ENCODE measurements around the gene DNAJC7.

DNAJC7 gene

GRCh38 chr17:41959030-41959335 is 58.3 kb downstream of the DNAJC7 start:
- TF ChIP-seq EZH2phosphoT487 (IDR thresholded peaks at IDR 0.05; ENCODE audit: low read length) (no peak), EZH2 (optimal IDR thresholded peaks at IDR 0.05; ENCODE audit: low read depth, low read length) (no peak), CTCF (IDR thresholded peaks at IDR 0.05; ENCODE audit: low read length) (no peak)
- Histone ChIP-seq H3K4me3 (ENCODE audit: low read length) (no peak overlapping the region), H3F3A (ENCODE audit: insufficient read depth, low read length) (no peaks in the 10 kb centered on the region), H3K4me1 (ENCODE audit: low read length) (peaks cover 4% of the 10 kb centered on the region; the same call in 1 of the 2 replicates), H3K4me2 (ENCODE audit: low read depth, low read length) (no peak overlapping the region), H3K9ac (ENCODE audit: low read length) (no peak overlapping the region), H3K9me2 (replicated peaks; ENCODE audit: insufficient read depth, low read length) (no peaks in the 10 kb centered on the region), H2AFZ (ENCODE audit: low read length) (no peak overlapping the region), H3K27me3 (replicated peaks; ENCODE audit: insufficient read depth, low read length) (no peaks in the 10 kb centered on the region), H3K27ac (ENCODE audit: low read length) (no peak overlapping the region), H3K36me3 (replicated peaks; ENCODE audit: insufficient read depth, low read length) (no peaks in the 10 kb centered on the region), H3K79me2 (ENCODE audit: low read length) (no peaks in the 10 kb centered on the region), H4K20me1 (ENCODE audit: insufficient read depth, low read length) (no peaks in the 10 kb centered on the region), H3K9me3 (replicated peaks; ENCODE audit: insufficient read depth, low read length) (no peaks in the 10 kb centered on the region)
- DNase-seq = no peak

GRCh38 chr17:41957869-41958439 is 59.3 kb downstream of the DNAJC7 start:
- H3K4me1 ChIP-seq (ENCODE audit: low read length) = peaks cover 4% of the 10 kb centered on the region; the same call in 1 of the 2 replicates
- no peaks in the 10 kb centered on the region for H3K36me3 ChIP-seq (replicated peaks; ENCODE audit: insufficient read depth, low read length)
- H3K27me3 ChIP-seq (replicated peaks; ENCODE audit: insufficient read depth, low read length) = no peaks in the 10 kb centered on the region
- no peak overlapping the region for H2AFZ ChIP-seq (ENCODE audit: low read length)
- no peaks in the 10 kb centered on the region for H3K9me2 ChIP-seq (replicated peaks; ENCODE audit: insufficient read depth, low read length)
- H3K79me2 ChIP-seq (ENCODE audit: low read length) = no peaks in the 10 kb centered on the region
- H3F3A ChIP-seq (ENCODE audit: insufficient read depth, low read length) = no peaks in the 10 kb centered on the region
- no peaks in the 10 kb centered on the region for H3K9me3 ChIP-seq (replicated peaks; ENCODE audit: insufficient read depth, low read length)
- H4K20me1 ChIP-seq (ENCODE audit: insufficient read depth, low read length) = no peaks in the 10 kb centered on the region
- no peak for DNase-seq
- no peak overlapping the region for H3K4me3 ChIP-seq (ENCODE audit: low read length)
- H3K27ac ChIP-seq (ENCODE audit: low read length) = no peak overlapping the region
- H3K9ac ChIP-seq (ENCODE audit: low read length) = no peak overlapping the region
- H3K4me2 ChIP-seq (ENCODE audit: low read depth, low read length) = no peak overlapping the region
- TF ChIP-seq CTCF (IDR thresholded peaks at IDR 0.05; ENCODE audit: low read length) (no peak), EZH2phosphoT487 (IDR thresholded peaks at IDR 0.05; ENCODE audit: low read length) (no peak), EZH2 (optimal IDR thresholded peaks at IDR 0.05; ENCODE audit: low read depth, low read length) (no peak)

- Histone ChIP-seq H3K9me3 (replicated peaks; ENCODE audit: insufficient read depth, low read length) (no peaks in the 10 kb centered on the region), H3K9me2 (replicated peaks; ENCODE audit: insufficient read depth, low read length) (no peaks in the 10 kb centered on the region), H3K9ac (ENCODE audit: low read length) (no peak overlapping the region), H3K27ac (ENCODE audit: low read length) (no peak overlapping the region), H3K4me3 (ENCODE audit: low read length) (no peak overlapping the region), H2AFZ (ENCODE audit: low read length) (no peak overlapping the region), H3K36me3 (replicated peaks; ENCODE audit: insufficient read depth, low read length) (no peaks in the 10 kb centered on the region), H3K27me3 (replicated peaks; ENCODE audit: insufficient read depth, low read length) (no peaks in the 10 kb centered on the region), H4K20me1 (ENCODE audit: insufficient read depth, low read length) (no peaks in the 10 kb centered on the region), H3K4me1 (ENCODE audit: low read length) (0 out of 2 replicates have a peak, but pooled peaks cover under 1% of the 10 kb centered on the region), H3F3A (ENCODE audit: insufficient read depth, low read length) (no peaks in the 10 kb centered on the region), H3K4me2 (ENCODE audit: low read depth, low read length) (no peak overlapping the region), H3K79me2 (ENCODE audit: low read length) (no peaks in the 10 kb centered on the region)
- DNase-seq = no peak
- no peak for TF ChIP-seq EZH2phosphoT487 (IDR thresholded peaks at IDR 0.05; ENCODE audit: low read length)
- TF ChIP-seq CTCF (IDR thresholded peaks at IDR 0.05; ENCODE audit: low read length) = no peak
- TF ChIP-seq EZH2 (optimal IDR thresholded peaks at IDR 0.05; ENCODE audit: low read depth, low read length) = no peak
Measured at GRCh38 chr17:41957031-41957868, 60.0 kb downstream of the DNAJC7 start.
